ENCODE results near the gene KIF19.

KIF19 gene

GRCh38 chr17:74334393-74335039, 8.5 kb downstream of the KIF19 start:
- Mint-ChIP-seq H3K4me3 (no peak overlapping the region), H3K4me1 (peaks cover 3% of the 10 kb centered on the region), H3K27ac (ENCODE audit: low read depth) (no peak overlapping the region), H3K9me3 (no peaks in the 10 kb centered on the region), H3K36me3 (ENCODE audit: insufficient read depth) (peaks cover 2% of the 10 kb centered on the region), H3K27me3 (no peaks in the 10 kb centered on the region)
- ATAC-seq (replicated peaks; ENCODE audit: extremely low read depth, poor library complexity, severe bottlenecking), result no peak
- DNase-seq (ENCODE audit: low spot score in 2 of 2), result no peak

- H3K27me3 Mint-ChIP-seq, result no peaks in the 10 kb centered on the region
- H3K4me1 Mint-ChIP-seq, result no peaks in the 10 kb centered on the region
Measured at GRCh38 chr17:74335529-74336062, 9.6 kb downstream of the KIF19 start.

GRCh38 chr17:74336307-74336706, 10.3 kb downstream of the KIF19 start:
- DNase-seq (ENCODE audit: low spot score in 2 of 2), result no peak
- no peaks in the 10 kb centered on the region for H3K4me1 Mint-ChIP-seq
- H3K27ac Mint-ChIP-seq (ENCODE audit: low read depth), result no peak overlapping the region
- H3K27me3 Mint-ChIP-seq, result no peaks in the 10 kb centered on the region
- ATAC-seq (replicated peaks; ENCODE audit: extremely low read depth, poor library complexity, severe bottlenecking), result no peak
- no peak overlapping the region for H3K4me3 Mint-ChIP-seq
- no peaks in the 10 kb centered on the region for H3K9me3 Mint-ChIP-seq
- H3K36me3 Mint-ChIP-seq (ENCODE audit: insufficient read depth), result peaks cover 2% of the 10 kb centered on the region

More at GRCh38 chr17:74335529-74336062, 9.6 kb downstream of the KIF19 start:
- Mint-ChIP-seq H3K27ac (ENCODE audit: low read depth) (no peak overlapping the region), H3K36me3 (ENCODE audit: insufficient read depth) (no peaks in the 10 kb centered on the region), H3K4me3 (no peak overlapping the region), H3K9me3 (no peaks in the 10 kb centered on the region)
- DNase-seq (ENCODE audit: low spot score in 2 of 2) (no peak), ATAC-seq (replicated peaks; ENCODE audit: extremely low read depth, poor library complexity, severe bottlenecking) (no peak)

GRCh38 chr17:74337834-74338500, 11.9 kb downstream of the KIF19 start:
- ATAC-seq (replicated peaks; ENCODE audit: extremely low read depth, poor library complexity, severe bottlenecking) (no peak), DNase-seq (ENCODE audit: low spot score in 2 of 2) (no peak)
- no peaks in the 10 kb centered on the region for H3K4me1 Mint-ChIP-seq
- H3K27me3 Mint-ChIP-seq, result no peaks in the 10 kb centered on the region
- H3K9me3 Mint-ChIP-seq, result no peaks in the 10 kb centered on the region
- H3K4me3 Mint-ChIP-seq, result no peak overlapping the region
- H3K27ac Mint-ChIP-seq (ENCODE audit: low read depth), result no peak overlapping the region
- H3K36me3 Mint-ChIP-seq (ENCODE audit: insufficient read depth), result peaks cover 2% of the 10 kb centered on the region

GRCh38 chr17:74339537-74340195, 13.6 kb downstream of the KIF19 start:
- H3K4me1 Mint-ChIP-seq, result no peaks in the 10 kb centered on the region
- H3K9me3 Mint-ChIP-seq, result no peaks in the 10 kb centered on the region
- DNase-seq (ENCODE audit: low spot score in 2 of 2), result no peak
- no peak overlapping the region for H3K27ac Mint-ChIP-seq (ENCODE audit: low read depth)
- peaks cover 3% of the 10 kb centered on the region for H3K27me3 Mint-ChIP-seq
- no peak overlapping the region for H3K4me3 Mint-ChIP-seq
- ATAC-seq (replicated peaks; ENCODE audit: extremely low read depth, poor library complexity, severe bottlenecking), result no peak
- H3K36me3 Mint-ChIP-seq (ENCODE audit: insufficient read depth), result peaks cover 2% of the 10 kb centered on the region

- Mint-ChIP-seq H3K4me1 (no peaks in the 10 kb centered on the region), H3K36me3 (ENCODE audit: insufficient read depth) (peaks cover 2% of the 10 kb centered on the region), H3K4me3 (no peak overlapping the region), H3K27me3 (peaks cover 12% of the 10 kb centered on the region), H3K9me3 (no peaks in the 10 kb centered on the region), H3K27ac (ENCODE audit: low read depth) (no peak overlapping the region)
- ATAC-seq (replicated peaks; ENCODE audit: extremely low read depth, poor library complexity, severe bottlenecking) (no peak), DNase-seq (ENCODE audit: low spot score in 2 of 2) (no peak)
Measured at GRCh38 chr17:74340470-74341023, 14.5 kb downstream of the KIF19 start.

- no peak for ATAC-seq (replicated peaks; ENCODE audit: extremely low read depth, poor library complexity, severe bottlenecking)
- Mint-ChIP-seq H3K4me3 (no peak overlapping the region), H3K36me3 (ENCODE audit: insufficient read depth) (peaks cover 2% of the 10 kb centered on the region), H3K4me1 (no peaks in the 10 kb centered on the region), H3K27ac (ENCODE audit: low read depth) (no peak overlapping the region), H3K9me3 (no peaks in the 10 kb centered on the region), H3K27me3 (peaks cover 13% of the 10 kb centered on the region)
- DNase-seq (ENCODE audit: low spot score in 2 of 2), result no peak
Measured at GRCh38 chr17:74342224-74342623, 16.2 kb downstream of the KIF19 start.

- Mint-ChIP-seq H3K36me3 (ENCODE audit: insufficient read depth) (peaks cover 2% of the 10 kb centered on the region), H3K9me3 (no peaks in the 10 kb centered on the region), H3K27me3 (peaks cover 20% of the 10 kb centered on the region), H3K4me3 (no peak overlapping the region), H3K4me1 (no peaks in the 10 kb centered on the region), H3K27ac (ENCODE audit: low read depth) (no peak overlapping the region)
- ATAC-seq (replicated peaks; ENCODE audit: extremely low read depth, poor library complexity, severe bottlenecking), result no peak
- DNase-seq (ENCODE audit: low spot score in 2 of 2), result no peak
Measured at GRCh38 chr17:74343121-74343520, 17.1 kb downstream of the KIF19 start.

- Mint-ChIP-seq H3K27ac (ENCODE audit: low read depth) (no peak overlapping the region), H3K9me3 (no peaks in the 10 kb centered on the region), H3K4me3 (no peak overlapping the region), H3K36me3 (ENCODE audit: insufficient read depth) (peaks cover 2% of the 10 kb centered on the region), H3K27me3 (peaks cover 26% of the 10 kb centered on the region), H3K4me1 (no peaks in the 10 kb centered on the region)
- ATAC-seq (replicated peaks; ENCODE audit: extremely low read depth, poor library complexity, severe bottlenecking), result no peak
- DNase-seq (ENCODE audit: low spot score in 2 of 2), result no peak
Measured at GRCh38 chr17:74343526-74344284, 17.7 kb downstream of the KIF19 start.

- Mint-ChIP-seq H3K4me3 (no peak overlapping the region), H3K9me3 (no peaks in the 10 kb centered on the region), H3K27ac (ENCODE audit: low read depth) (no peak overlapping the region), H3K36me3 (ENCODE audit: insufficient read depth) (peaks cover 2% of the 10 kb centered on the region), H3K4me1 (no peaks in the 10 kb centered on the region), H3K27me3 (peaks cover 31% of the 10 kb centered on the region)
- DNase-seq (ENCODE audit: low spot score in 2 of 2) (no peak), ATAC-seq (replicated peaks; ENCODE audit: extremely low read depth, poor library complexity, severe bottlenecking) (no peak)
Measured at GRCh38 chr17:74344658-74345057, 18.6 kb downstream of the KIF19 start.

GRCh38 chr17:74345433-74346241, 19.6 kb downstream of the KIF19 start:
- H3K27ac Mint-ChIP-seq (ENCODE audit: low read depth), result no peak overlapping the region
- H3K27me3 Mint-ChIP-seq, result peaks cover 41% of the 10 kb centered on the region

More at GRCh38 chr17:74345433-74346241, 19.6 kb downstream of the KIF19 start:
- H3K9me3 Mint-ChIP-seq, result no peaks in the 10 kb centered on the region
- H3K4me1 Mint-ChIP-seq, result no peaks in the 10 kb centered on the region
- ATAC-seq (replicated peaks; ENCODE audit: extremely low read depth, poor library complexity, severe bottlenecking), result no peak
- peaks cover 2% of the 10 kb centered on the region for H3K36me3 Mint-ChIP-seq (ENCODE audit: insufficient read depth)
- no peak overlapping the region for H3K4me3 Mint-ChIP-seq
- no peak for DNase-seq (ENCODE audit: low spot score in 2 of 2)

Data from central memory CD8-positive, alpha-beta T cell (primary cell).